Measurements from ENCODE around the gene CPSF2.

GRCh38 chr14:92105893-92106142, 16.0 kb upstream of the CPSF2 start:
- TF ChIP-seq, protein P1, sequence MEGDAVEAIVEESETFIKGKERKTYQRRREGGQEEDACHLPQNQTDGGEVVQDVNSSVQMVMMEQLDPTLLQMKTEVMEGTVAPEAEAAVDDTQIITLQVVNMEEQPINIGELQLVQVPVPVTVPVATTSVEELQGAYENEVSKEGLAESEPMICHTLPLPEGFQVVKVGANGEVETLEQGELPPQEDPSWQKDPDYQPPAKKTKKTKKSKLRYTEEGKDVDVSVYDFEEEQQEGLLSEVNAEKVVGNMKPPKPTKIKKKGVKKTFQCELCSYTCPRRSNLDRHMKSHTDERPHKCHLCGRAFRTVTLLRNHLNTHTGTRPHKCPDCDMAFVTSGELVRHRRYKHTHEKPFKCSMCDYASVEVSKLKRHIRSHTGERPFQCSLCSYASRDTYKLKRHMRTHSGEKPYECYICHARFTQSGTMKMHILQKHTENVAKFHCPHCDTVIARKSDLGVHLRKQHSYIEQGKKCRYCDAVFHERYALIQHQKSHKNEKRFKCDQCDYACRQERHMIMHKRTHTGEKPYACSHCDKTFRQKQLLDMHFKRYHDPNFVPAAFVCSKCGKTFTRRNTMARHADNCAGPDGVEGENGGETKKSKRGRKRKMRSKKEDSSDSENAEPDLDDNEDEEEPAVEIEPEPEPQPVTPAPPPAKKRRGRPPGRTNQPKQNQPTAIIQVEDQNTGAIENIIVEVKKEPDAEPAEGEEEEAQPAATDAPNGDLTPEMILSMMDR (conservative IDR thresholded peaks at IDR 0.05; ENCODE audit: low read length) = no peak
- TF ChIP-seq EZH2phosphoT487 (IDR thresholded peaks at IDR 0.05; ENCODE audit: borderline replicate concordance, low read depth, low read length) = no peak
